Gastroesophageal sphincter (tissue), 3 donors: Measurements from ENCODE around the gene SLC25A15.

ENCODE experiments used
- EP300 ChIP-seq: sonication (generic); formaldehyde crosslinking; IDR thresholded peaks from one replicate; pipeline ENCODE4 v1.6.1; 2017; ENCODE audit warnings: antibody characterized with exemption, mild to moderate bottlenecking
- POLR2A ChIP-seq, 2 donors: fragments of 450-650 bp; IDR thresholded peaks; one replicate each; pipeline ENCODE4 v1.6.1; 2017; ENCODE audit warnings: antibody characterized with exemption in 2 of 2, mild to moderate bottlenecking in 2 of 2, moderate library complexity in 1 of 2
- POLR2AphosphoS5 ChIP-seq: sonication (generic); formaldehyde crosslinking; IDR thresholded peaks from one replicate; pipeline ENCODE4 v1.6.1; 2017; ENCODE audit warnings: antibody characterized with exemption
- TF ChIP-seq, protein P1 (sequence below), 4 experiments: fragments of 200-600 bp in 2 of 4; fragments of 450-650 bp in 2 of 4; sonication (generic) in 1 of 4; IDR thresholded peaks; one replicate each; pipeline ENCODE4 v1.5.1; 2017 to 2019; ENCODE audit warnings: antibody characterized with exemption in 4 of 4, mild to moderate bottlenecking in 2 of 4, moderate library complexity in 2 of 4

DNA sequence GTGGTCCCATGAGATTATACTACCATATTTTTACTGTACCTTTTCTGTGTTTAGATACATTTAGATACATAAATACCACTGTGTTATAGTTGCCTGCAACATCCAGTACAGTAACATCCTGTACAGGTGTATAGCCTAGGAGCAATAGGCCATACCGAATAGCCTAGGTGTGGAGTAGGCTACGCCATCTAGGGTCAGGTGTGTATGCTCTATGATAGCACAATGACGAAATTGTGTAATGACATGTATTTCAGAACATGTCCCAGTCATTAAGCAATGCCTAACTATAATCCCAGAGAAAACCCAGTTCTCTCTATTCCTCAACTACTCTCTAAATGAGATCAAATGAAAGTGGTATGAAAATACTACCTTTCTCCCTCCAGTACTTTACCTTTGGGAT, 3.9 kb downstream of the SLC25A15 start:
- TF ChIP-seq, protein P1, sequence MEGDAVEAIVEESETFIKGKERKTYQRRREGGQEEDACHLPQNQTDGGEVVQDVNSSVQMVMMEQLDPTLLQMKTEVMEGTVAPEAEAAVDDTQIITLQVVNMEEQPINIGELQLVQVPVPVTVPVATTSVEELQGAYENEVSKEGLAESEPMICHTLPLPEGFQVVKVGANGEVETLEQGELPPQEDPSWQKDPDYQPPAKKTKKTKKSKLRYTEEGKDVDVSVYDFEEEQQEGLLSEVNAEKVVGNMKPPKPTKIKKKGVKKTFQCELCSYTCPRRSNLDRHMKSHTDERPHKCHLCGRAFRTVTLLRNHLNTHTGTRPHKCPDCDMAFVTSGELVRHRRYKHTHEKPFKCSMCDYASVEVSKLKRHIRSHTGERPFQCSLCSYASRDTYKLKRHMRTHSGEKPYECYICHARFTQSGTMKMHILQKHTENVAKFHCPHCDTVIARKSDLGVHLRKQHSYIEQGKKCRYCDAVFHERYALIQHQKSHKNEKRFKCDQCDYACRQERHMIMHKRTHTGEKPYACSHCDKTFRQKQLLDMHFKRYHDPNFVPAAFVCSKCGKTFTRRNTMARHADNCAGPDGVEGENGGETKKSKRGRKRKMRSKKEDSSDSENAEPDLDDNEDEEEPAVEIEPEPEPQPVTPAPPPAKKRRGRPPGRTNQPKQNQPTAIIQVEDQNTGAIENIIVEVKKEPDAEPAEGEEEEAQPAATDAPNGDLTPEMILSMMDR (IDR thresholded peaks at IDR 0.05): no peak
- TF ChIP-seq EP300 (no peak), POLR2AphosphoS5 (no peak), POLR2A (IDR thresholded peaks at IDR 0.05) (no peak)
